ENCODE measurements around the gene BMX. TPM values are rescaled to one million over a fixed set of nuclear protein-coding genes. Genes with fewer than 3 reads are reported as not detected.

The BMX gene
- polyA plus RNA-seq, 1 experiment = not detected

GRCh38 chrX:15598026-15598425, 97.4 kb downstream of the BMX start:
- Histone ChIP-seq H3K27ac (ENCODE audit: low read depth, low read length) (no peak overlapping the region), H3K4me3 (ENCODE audit: low read depth, low read length) (no peak overlapping the region), H3K9me3 (ENCODE audit: control insufficient read depth, insufficient read depth, low read length) (no peaks in the 10 kb centered on the region), H3K27me3 (ENCODE audit: control insufficient read depth, insufficient read depth, low read length) (no peaks in the 10 kb centered on the region)
- POLR2A ChIA-PET = no interaction called here
- DNase-seq (ENCODE audit: low read depth, low spot score) = no peak
- CTCF ChIA-PET = no interaction called here
- TF ChIP-seq, protein P1, sequence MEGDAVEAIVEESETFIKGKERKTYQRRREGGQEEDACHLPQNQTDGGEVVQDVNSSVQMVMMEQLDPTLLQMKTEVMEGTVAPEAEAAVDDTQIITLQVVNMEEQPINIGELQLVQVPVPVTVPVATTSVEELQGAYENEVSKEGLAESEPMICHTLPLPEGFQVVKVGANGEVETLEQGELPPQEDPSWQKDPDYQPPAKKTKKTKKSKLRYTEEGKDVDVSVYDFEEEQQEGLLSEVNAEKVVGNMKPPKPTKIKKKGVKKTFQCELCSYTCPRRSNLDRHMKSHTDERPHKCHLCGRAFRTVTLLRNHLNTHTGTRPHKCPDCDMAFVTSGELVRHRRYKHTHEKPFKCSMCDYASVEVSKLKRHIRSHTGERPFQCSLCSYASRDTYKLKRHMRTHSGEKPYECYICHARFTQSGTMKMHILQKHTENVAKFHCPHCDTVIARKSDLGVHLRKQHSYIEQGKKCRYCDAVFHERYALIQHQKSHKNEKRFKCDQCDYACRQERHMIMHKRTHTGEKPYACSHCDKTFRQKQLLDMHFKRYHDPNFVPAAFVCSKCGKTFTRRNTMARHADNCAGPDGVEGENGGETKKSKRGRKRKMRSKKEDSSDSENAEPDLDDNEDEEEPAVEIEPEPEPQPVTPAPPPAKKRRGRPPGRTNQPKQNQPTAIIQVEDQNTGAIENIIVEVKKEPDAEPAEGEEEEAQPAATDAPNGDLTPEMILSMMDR (IDR thresholded peaks at IDR 0.05; ENCODE audit: low read depth, low read length) = no peak

DNA sequence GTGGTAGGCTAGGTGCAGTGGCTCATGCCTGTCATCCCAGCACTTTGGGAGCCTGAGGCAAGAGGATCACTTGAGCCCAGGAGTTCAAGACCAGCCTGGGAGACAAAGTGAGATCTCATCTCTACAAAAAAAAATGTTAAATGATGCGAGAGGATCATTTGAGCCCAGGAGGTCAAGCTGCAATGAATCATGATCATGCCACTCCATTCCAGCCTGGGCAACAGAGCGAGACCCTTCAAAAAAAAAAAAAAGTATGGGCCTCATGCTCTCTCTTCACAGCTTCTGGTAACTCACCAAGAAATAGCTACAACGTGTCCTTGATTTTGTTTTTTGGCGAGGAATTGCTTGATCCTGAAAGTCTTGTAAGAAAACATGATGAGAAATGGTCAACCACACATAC, 98.9 kb downstream of the BMX start:
- Histone ChIP-seq H3K27me3 (ENCODE audit: control insufficient read depth, insufficient read depth, low read length) (no peaks in the 10 kb centered on the region), H3K27ac (ENCODE audit: low read depth, low read length) (no peak overlapping the region), H3K4me3 (ENCODE audit: low read depth, low read length) (no peak overlapping the region), H3K9me3 (ENCODE audit: control insufficient read depth, insufficient read depth, low read length) (no peaks in the 10 kb centered on the region)
- TF ChIP-seq, protein P1 (IDR thresholded peaks at IDR 0.05; ENCODE audit: low read depth, low read length) = no peak
- POLR2A ChIA-PET = no interaction called here
- DNase-seq (ENCODE audit: low read depth, low spot score) = no peak
- CTCF ChIA-PET = no interaction called here

DNA sequence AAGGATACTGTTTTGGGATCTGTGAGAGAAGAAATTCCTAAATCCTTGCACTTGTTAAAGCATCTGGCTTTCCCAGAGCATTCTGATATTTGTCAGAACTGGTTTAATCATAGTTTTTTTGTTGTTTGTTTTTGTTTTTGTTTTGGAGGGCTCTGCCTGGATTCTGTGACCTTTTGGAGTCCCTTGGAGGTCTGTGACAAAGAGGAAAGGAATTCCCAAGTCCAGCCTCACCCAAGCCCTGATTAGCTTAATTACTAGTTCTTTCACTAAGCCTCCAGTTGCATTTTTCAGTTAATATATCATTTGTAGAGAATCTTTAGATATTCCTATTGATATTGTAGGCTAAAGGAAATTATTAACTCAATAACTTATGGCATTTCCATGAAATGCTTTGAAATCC, 99.4 kb downstream of the BMX start:
- no peak overlapping the region for H3K27ac ChIP-seq (ENCODE audit: low read depth, low read length)
- H3K4me3 ChIP-seq (ENCODE audit: low read depth, low read length) = no peak overlapping the region
- DNase-seq (ENCODE audit: low read depth, low spot score) = no peak
- no peaks in the 10 kb centered on the region for H3K9me3 ChIP-seq (ENCODE audit: control insufficient read depth, insufficient read depth, low read length)
- ChIA-PET CTCF (no interaction called here), POLR2A (no interaction called here)
- TF ChIP-seq, protein P1 (IDR thresholded peaks at IDR 0.05; ENCODE audit: low read depth, low read length) = no peak
- no peaks in the 10 kb centered on the region for H3K27me3 ChIP-seq (ENCODE audit: control insufficient read depth, insufficient read depth, low read length)

DNA sequence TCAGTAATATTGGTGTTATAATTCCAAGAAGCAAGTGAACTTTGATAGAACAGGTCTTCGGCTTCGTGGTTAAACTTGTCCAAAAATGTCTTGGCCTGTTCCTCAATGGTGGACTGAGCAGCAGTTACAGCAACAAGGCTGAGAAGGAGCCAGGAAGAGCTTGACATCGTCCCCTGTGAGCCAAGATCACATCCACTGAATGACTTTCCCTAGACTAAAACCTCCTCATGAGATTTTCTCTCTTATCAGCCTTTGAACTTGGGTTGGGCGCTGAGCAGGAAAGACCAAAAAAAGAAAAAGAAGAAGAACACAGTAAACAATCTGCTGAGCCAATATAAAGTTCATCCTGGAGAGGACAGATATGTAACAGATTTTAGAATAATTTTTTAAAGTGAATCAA, 100.1 kb downstream of the BMX start, which contains the start of gene ACE2:
Gene ACE2 (minus strand): TSS at position 216 of the 400 bp plus-strand sequence. CDS start 49 bp downstream, at position 167.
- POLR2A ChIA-PET = no interaction called here
- no peak for DNase-seq (ENCODE audit: low read depth, low spot score)
- Histone ChIP-seq H3K4me3 (ENCODE audit: low read depth, low read length) (no peak within 1 kb of the TSS), H3K27ac (ENCODE audit: low read depth, low read length) (no peak within 1 kb of the TSS), H3K27me3 (ENCODE audit: control insufficient read depth, insufficient read depth, low read length) (no peaks in the 10 kb centered on the region), H3K9me3 (ENCODE audit: control insufficient read depth, insufficient read depth, low read length) (no peaks in the 10 kb centered on the region)
- CTCF ChIA-PET = no interaction called here
- TF ChIP-seq, protein P1 (IDR thresholded peaks at IDR 0.05; ENCODE audit: low read depth, low read length) = no peak

DNA sequence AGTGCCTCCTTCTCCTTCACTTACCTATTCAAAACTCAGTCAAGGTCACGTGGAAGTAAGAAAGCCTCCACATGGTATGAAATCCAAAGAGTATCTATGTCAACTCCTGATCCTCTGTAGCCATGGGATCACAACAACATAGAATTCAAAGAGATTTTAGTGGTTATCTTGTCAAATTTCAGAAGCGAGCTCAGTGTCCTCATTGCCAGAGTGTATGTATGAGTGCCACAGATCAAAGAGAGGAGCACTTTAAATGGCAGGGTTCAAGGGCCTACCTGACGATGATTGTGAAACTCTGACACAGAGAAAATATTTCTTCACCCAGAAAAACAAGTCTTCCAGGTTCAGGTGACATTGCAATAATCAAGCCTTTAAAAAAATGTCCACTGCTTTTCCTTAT, 101.3 kb downstream of the BMX start:
- TF ChIP-seq, protein P1 (IDR thresholded peaks at IDR 0.05; ENCODE audit: low read depth, low read length) = no peak
- no peak for DNase-seq (ENCODE audit: low read depth, low spot score)
- no peaks in the 10 kb centered on the region for H3K9me3 ChIP-seq (ENCODE audit: control insufficient read depth, insufficient read depth, low read length)
- ChIA-PET CTCF (no interaction called here), POLR2A (no interaction called here)
- no peak overlapping the region for H3K4me3 ChIP-seq (ENCODE audit: low read depth, low read length)
- H3K27ac ChIP-seq (ENCODE audit: low read depth, low read length) = no peak overlapping the region
- no peaks in the 10 kb centered on the region for H3K27me3 ChIP-seq (ENCODE audit: control insufficient read depth, insufficient read depth, low read length)

All from AG04450 (cell line).